Placental epithelial cell (primary cell): ENCODE results near the gene AP5S1. TPM values are rescaled to one million over a fixed set of nuclear protein-coding genes. Genes with fewer than 3 reads are reported as not detected.

Experiments used
- total RNA-seq: library from RNA; depleted of rRNA; stranded (reverse); fragments of >200 nt; gene quantifications from 2 replicates; pipeline ENCODE4 v1.2.3, GENCODE V29; 2012

AP5S1 gene
- total RNA-seq: 25.9 and 37.3 TPM in 2 replicates

GRCh38 chr20:3820048-3820900, at the start of gene AP5S1:
AP5S1 (plus strand) TSS chr20:3820547; CDS start chr20:3822118, 1,571 bp downstream.

DNA sequence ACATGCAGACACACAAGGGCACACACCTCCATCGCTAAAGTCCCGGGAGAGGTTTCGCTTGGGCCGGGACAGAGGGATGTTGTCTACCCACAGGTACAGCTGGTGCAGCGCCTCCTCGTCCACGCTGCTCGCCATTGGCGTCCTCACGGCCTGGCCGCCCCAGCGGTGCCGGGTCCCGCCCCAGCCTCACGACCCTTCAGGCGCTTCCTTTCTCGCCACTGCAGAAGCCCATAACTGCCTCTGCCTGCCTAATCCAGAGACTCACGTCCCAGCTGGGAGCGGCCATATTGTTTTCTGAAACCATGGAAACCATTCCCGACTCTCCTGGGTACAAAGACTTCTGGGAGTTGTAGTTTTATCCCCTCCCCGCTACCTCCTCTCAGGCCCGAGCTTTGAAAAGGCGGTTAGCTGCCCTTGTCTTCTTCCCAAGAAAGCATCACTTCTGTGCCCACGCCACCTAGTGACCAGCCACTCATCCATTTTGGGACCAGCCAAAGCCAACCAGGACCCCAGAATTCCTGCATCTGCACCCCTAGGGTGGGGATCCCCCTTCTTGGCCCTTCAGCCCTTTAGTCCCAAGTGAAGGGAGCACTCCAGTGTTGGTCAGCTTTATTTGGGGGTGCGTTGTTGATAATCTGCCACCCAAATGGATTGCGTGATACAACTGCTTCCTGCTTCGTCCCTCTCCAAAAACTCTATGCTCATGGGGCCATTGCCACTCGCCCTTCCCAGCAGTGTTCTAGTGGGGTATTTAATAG, 39.0 kb upstream of the AP5S1 start, which contains the start of gene SPEF1:
Gene SPEF1 (minus strand): TSS at position 296 of the 758 bp plus-strand sequence. CDS start 161 bp downstream, at position 135.

GRCh38 chr20:3786665-3787323, 33.6 kb upstream of the AP5S1 start, which contains the start of gene CENPB:
CENPB (minus strand) TSS chr20:3786740; CDS start chr20:3786483, 257 bp downstream.

DNA sequence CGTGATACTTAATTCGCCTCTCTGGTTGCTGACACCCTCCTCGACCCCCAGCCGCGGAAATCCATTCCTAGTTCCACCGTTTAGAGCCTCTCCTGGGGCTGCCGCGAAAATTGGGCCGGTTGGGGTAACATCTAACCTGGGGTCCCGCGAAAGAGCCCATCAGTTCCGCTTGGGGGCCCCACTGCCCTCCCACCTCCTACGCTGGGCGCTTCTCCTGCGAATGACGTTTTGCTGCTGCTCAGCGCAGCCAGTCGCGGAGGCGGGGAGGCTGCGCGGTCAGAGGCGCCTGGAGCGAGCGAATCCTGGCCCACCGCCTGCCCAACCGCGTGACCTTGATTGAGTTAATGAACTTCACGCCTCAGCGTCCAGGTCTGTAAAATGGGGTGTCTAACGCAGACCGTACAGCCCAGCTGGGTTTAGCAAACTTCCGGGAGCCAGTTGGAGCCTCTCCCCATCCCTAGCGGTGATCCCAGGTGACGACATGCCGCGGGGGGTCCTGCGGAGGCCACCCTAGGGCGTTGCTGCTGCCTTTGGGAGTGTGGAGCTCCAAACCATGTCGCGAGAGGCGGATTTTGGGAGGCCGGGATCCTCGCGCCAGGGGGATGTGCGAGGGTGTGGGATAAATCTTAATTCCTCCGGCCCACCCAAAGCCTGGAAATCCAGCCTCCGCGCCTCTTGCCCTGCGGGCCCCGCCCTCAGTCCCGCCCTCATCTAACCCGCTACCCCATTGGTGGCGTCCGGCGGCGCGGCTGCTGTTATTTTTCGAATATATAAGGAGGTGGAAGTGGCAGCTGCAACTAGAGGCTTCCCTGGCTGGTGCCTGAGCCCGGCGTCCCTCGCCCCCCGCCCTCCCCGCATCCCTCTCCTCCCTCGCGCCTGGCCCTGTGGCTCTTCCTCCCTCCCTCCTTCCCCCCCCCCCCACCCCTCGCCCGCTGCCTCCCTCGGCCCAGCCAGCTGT, 24.6 kb upstream of the AP5S1 start, which contains the start of gene CDC25B:
Gene CDC25B (plus strand): TSS at position 800 of the 958 bp plus-strand sequence. CDS start 222 bp downstream, outside the sequence.

DNA sequence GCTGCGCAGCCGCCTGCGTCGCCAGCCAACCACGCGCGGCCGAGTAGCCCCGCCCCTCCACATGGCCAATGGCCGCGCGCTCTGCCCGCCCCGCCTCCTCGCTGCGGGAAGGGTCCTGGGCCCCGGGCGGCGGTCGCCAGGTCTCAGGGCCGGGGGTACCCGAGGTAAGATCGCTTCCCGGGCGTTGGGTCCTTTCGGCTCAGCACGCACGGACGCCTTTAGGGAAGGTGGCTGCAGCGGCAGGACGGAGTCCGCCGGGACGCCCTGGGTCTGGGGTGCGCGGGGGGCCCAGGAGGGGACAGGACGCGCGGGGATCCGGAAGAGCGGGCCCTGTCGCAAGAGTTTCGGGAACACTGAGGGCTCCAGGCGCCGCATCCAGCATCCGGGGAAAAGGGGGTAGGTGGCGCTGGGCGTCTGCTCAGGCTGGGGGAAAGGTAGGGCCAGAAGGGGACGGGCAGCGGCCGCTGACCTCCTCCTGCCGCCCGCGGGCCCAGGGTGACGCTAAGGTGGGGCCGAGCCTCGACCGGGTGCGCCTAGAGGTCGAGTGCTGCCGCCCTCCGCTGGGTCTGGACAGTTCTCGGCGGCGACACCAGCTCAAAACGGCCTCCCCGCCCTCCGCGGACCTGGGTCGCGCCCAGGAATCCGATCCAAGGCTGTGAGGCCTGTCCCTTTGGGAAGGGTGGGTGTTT, 26.5 kb downstream of the AP5S1 start, which contains the start of gene MAVS:
Gene MAVS (plus strand): TSS at position 95 of the 689 bp plus-strand sequence. CDS start 7,791 bp downstream, outside the sequence.

Other genes starting within 250 kb of the AP5S1 start
- gene GFRA4, start 157.1 kb upstream of the AP5S1 start, total RNA-seq: not detected in 2 replicates
- gene ADAM33, start 138.5 kb upstream of the AP5S1 start, total RNA-seq: 3.1 TPM in 2 replicates
- gene SIGLEC1, start 107.9 kb upstream of the AP5S1 start, total RNA-seq: not detected in 2 replicates
- gene HSPA12B, start 87.9 kb upstream of the AP5S1 start, total RNA-seq: under 0.01 and 0.22 TPM in 2 replicates
- 13.3 and 26.8 TPM in 2 replicates for gene ADISSP, start 52.8 kb upstream of the AP5S1 start, total RNA-seq
- gene SPEF1, start 39.1 kb upstream of the AP5S1 start, total RNA-seq: 0.22 TPM in 1 of 2 replicates, not detected in the other
- gene CENPB, start 33.8 kb upstream of the AP5S1 start, total RNA-seq: 80.5 and 93.8 TPM in 2 replicates
- 32.4 and 42.0 TPM in 2 replicates for gene CDC25B, start 24.2 kb upstream of the AP5S1 start, total RNA-seq
- gene MAVS, start 26.3 kb downstream of the AP5S1 start, total RNA-seq: 29.1 and 40.3 TPM in 2 replicates
- gene PANK2, start 68.8 kb downstream of the AP5S1 start, total RNA-seq: 45.9 and 46.7 TPM in 2 replicates
- gene RNF24, start 195.0 kb downstream of the AP5S1 start, total RNA-seq: 6.7 and 9.1 TPM in 2 replicates